CD1c-positive myeloid dendritic cell (primary cell): ENCODE data around the gene CGB8.

Experiments used
- DNase-seq: peaks from one replicate; pipeline ENCODE4 v3.0.0-alpha.2; 2016; ENCODE audit errors: extremely low spot score

CGB8 gene

DNA sequence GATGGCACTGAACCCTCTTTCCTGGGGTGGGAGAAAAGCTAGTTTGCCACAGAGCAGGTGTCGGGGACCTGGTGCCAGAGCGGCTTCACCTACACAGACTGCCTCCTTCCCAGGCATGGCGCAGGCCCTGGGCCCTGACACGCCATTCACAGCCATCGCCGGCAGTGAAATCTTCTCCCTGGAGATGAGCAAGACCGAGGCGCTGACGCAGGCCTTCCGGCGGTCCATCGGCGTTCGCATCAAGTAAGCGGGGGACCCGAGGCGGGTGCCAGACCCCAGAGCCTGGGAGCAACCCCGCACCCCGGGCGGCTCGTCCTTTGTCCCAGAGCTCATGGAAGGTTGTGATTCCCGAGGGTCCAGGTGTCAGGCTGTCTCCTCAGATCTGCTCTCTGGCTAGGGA lies 42.0 kb downstream of the CGB8 start:
- DNase-seq: no peak

DNA sequence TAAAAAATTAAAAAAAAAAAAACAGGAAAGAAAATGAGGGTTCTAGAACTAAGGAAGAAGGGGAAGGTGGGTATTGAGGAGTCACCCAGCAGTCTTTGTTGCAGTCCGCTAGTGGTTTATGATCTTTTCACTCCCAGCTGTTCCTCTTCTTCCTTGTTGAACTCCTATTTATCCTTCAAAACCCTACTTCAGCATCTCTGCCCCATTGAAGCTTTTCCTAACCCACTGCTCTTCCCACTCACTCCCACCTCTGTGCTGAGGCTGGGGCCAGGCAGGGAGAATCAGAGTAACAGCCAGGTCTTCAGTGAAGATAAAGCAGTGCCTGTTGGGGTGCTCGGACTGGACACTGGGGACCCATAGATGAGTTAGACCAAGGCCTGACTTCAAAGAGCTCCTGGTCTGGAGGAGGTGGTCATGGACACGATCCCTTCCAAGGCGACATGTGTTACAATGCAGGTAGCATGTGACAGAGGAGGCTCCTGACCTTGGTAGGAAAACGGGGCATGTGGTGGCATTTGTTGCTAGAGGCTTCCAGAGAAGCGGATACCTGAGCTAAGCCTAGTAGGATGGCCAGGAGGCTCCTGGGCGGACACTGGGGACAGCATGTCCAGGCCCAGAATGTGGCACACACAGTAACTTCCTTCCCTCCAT lies 43.8 kb downstream of the CGB8 start:
- no peak for DNase-seq

DNA sequence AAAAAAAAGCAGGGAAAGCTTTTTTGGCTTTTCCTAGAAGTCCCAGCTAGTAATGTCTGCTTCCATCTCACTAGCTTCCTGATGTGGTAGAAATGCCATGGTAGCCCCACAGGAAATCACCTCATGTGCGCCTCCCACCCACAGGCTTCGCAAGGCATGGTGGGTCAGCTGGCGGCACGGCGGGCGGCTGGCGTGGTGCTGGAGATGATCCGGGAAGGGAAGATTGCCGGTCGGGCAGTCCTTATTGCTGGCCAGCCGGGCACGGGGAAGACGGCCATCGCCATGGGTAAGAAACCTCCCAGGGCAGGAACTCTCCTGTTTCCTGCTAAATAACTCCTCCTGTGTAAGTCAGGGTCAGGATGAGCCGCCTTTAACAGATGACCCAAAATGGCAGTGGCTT lies 44.8 kb downstream of the CGB8 start:
- no peak for DNase-seq

DNA sequence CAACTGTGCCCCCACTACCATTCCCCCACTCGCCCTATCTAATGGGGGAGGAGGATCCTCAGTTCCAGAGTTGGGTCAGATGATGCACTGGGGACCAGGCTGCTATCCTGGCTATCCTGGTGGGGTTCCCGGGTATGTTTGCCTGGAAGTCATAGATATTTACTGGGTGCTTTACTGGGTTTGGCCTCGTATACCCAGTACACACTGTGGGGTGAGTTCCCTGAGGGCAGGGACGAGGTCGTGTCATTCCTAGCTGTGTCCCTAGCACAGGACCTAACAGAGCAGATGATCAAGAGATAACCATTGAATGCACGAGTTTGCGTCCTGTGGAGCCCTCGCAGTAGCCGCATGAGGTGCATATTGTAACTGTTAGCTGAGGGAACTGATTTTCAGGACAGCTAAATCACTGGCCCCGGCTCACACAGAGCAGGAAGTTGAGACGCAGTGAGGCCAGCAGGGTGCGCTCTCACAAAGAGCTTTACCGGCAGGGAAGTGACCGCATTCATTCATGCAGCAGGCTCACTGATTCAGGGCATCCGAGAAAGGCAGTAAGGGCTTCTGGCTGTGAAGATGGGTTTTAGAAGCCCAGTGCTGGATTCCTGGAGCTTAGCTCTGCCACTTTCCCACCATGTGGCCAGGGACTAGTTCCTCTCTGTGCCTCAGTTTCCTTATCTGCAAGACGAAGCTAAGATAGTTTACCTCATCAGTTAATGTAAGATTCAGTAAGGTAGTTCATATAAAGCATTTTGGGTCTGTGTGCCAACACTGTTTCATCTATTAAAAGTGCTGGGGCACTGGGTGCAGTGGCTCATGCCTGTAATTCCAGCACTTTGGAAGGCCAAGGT lies 49.2 kb downstream of the CGB8 start:
- DNase-seq: peak; percentile 71

DNA sequence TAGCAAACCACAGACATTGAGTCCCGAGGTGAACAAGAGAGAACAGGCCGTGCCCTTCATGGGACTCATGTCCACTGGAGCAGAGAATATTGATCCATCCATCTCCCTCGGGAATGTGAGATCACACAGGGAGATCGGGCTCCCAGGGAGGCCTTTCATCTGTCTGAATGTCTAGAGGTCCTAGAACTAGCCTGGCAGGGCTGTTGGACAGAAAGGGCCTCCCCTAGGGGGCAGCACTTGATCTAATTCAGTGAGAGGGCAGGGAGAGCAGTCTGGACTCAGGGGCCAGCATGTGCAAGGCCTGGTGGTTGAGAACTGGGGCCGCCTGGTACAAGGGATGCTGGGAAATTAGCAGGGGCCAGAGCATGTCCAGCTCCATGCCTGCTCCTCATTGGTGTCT lies 50.9 kb downstream of the CGB8 start:
- DNase-seq: peak; percentile 56
